ENCODE results near the gene UCP1. TPM values are rescaled to one million over a fixed set of nuclear protein-coding genes. Genes with fewer than 3 reads are reported as not detected.
"Not testable (repeated sequence)": the region's sequence is repeated elsewhere in the genome, so short reads cannot be mapped to it uniquely, and the experiment has no call there.

UCP1 gene
- total RNA-seq, 1 donor from 2014 or later: not detected

DNA sequence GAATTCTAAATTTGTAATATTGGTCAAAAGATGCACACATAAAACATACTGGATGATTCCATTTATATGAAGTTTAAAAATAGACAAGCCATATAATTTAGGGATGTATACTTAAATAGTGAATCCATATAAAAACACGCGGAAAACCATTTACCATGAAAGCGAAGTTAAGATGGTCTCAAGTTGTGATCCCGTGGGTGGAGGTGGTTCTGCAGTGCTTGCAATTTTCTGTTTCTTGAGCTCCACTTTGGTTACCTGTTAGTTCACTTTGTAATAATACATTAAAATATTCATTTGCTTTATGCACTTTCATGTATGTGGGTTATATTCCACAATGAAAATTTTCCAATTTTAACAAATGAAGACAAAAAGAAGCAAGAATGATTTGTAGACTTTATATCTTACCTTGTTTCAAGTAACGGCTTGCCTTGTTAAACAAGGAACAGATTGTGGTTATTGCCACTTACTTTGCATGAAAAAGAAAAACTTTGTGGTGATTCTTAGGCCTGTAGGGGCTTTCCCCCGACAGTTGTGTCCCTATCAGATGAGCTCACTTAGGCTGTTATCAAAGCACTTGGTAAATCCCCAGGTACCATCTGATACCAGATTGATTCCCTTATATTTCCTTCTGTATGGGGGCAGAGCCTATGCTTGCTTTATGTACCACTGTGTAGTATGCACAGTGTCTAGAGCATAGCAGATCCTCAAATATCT is 12.2 kb downstream of the UCP1 start:
- no peak for DNase-seq (ENCODE audit: low spot score)
- no peak for ATAC-seq

DNA sequence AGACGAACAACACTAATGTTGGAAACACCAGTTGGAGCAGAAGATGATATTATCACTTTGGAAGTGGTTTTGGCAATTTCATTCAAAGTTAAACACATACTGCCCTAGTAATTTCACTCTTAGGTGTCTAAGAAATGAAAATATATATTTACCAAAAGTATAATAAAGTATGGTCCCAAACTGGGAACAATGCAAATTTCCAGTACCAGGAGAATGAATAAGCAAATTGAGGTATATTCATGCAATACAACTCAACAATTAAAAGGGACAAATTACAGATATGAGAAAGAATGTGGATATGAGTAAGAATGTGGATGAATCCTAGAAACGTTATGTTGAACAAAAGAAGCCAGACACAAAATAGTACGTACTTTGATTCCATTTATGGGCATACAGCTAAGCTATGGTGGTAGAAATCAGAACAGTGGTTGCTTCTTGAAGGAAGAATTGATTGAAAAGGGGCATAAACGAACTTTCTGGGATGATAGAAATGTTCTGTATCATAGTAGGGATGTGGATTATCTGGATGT is 34.7 kb downstream of the UCP1 start:
- ATAC-seq: no peak
- DNase-seq (ENCODE audit: low spot score): no peak

DNA sequence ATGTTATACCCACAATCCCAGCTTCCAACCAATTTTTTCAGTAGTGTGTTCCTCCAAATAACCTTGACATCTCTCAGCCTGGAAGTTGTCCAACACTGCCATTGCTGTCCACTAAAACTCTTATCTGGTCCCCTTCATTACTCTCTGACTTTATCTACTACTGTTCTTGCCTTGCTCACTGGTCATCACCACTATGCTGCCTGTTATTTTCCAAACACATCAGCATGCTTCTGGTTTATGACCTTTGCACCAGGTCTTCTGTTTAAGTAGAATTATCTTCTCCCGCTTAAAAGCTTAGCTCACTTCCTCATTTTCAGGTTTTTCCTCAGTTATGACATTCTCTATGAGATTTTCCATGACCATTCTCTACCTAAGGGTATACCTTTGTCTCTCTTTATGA is 39.3 kb downstream of the UCP1 start:
- ATAC-seq (no peak), DNase-seq (ENCODE audit: low spot score) (no peak)

DNA sequence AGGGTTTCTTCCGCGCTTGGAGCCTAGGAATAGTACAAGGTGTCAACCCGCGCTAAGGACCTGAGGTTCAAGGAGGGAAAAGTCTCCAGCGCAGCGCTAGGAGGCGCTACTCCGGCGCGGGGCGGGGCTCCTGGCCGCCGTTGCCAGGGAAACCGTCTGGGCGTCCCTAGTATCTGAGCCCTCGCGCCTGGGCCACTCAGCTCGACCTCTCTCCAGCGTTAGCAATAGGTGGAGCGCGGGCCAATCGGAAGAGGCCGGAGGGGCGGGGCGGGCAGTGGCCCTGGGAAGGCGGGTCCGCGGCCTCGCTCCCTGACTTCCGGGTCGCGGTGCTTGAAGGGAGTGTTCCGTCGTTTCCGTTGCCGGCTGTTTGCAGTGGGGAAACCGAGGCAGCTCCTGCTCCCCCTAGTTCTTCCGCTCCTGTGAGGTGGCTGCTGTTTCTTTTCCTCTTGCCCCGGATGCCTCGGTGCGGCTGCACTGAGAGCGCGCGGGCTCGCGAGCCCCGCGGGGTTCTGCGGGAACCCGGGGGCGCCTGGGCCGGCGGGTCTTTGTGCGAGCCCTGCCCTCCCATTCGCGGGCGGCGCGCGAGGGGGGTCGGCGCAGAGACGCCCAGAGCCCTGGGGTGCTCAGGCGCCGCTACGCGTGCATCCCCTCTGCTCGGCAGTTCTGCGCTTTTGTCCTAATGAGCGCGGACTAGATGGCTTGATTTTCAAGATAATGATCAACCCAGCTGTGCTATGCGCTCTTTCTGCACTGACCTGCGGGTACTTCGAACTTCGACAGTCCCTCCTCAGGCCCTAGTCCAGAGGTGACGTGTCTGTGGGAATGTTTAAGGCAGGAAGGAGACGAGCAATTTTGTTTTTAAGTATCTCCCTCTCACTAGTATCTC is 44.7 kb downstream of the UCP1 start, which contains the start of gene ELMOD2:
TSS of gene ELMOD2 (plus strand) at position 312 of the 886 bp plus-strand sequence. CDS start 1,261 bp downstream, outside the sequence.
- peak; percentile 99 for DNase-seq (ENCODE audit: low spot score)
- peak; percentile 99 for ATAC-seq

DNA sequence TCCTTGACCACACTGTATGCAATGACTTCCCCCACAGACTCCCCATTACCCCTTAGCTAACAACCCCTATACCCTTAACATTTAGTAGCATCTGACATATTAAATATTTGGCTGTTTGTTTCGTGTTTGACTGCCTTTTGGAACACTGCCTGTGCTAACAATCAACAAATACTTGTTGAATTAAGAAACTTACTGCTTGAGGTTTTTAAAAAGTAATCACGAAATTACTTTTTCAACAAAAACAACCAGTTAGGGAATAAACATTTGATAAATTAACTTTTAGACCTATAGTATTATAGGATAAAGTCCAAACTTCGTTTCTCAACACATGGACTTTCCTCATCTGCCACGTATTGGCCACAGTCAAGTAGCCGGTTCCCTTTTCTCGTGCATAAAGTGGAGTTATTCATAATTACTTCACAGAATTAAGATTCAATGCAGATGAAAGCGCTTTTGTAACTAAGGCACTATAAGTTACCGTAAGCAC is 45.3 kb downstream of the UCP1 start:
- no peak for DNase-seq (ENCODE audit: low spot score)
- peak; percentile 20 for ATAC-seq

DNA sequence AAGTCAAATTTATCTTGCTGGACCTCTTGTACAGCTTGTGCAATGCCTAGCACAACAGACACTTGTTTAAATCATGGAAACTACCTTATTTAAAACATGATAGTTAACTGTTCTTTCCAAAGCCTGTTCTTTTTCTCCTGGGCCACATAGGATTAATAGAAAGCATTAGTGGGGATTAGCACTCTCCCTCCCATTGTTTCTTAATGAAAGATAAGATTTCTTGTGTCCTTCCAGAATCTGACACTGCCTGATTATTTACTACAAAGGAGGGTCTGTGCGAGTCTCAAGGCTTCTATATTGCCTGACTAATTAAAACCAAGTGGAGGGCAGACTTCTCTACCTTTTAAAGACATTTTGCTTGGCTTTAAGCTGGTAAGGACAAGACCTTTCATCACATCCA is 53.3 kb downstream of the UCP1 start:
- DNase-seq (ENCODE audit: low spot score) (no peak), ATAC-seq (no peak)

DNA sequence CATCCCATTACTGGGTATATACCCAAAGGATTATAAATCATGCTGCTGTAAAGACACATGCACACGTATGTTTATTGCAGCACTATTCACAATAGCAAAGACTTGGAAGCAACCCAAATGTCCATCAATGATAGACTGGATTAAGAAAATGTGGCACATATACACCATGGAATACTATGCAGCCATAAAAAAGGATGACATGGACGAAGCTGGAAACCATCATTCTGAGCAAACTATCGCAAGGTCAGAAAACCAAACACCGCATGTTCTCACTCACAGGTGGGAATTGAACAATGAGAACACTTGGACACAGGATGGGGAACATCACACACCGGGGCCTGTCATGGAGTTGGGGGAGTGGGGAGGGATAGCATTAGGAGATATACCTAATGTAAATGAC is 55.0 kb downstream of the UCP1 start:
- ATAC-seq; DNase-seq (ENCODE audit: low spot score): not testable (repeated sequence)

Other genes starting within 250 kb of the UCP1 start
- gene SCOC, start 195.3 kb downstream of the UCP1 start, total RNA-seq: 18.5 TPM
- gene CLGN, start 141.3 kb downstream of the UCP1 start, total RNA-seq: 0.50 TPM
- gene MGAT4D, start 70.7 kb downstream of the UCP1 start, total RNA-seq: not detected
- gene ELMOD2, start 44.8 kb downstream of the UCP1 start, total RNA-seq: 18.6 TPM
- gene TBC1D9, start 187.4 kb upstream of the UCP1 start, total RNA-seq: 7.5 TPM

Measured in left lobe of liver (tissue), 2 donors.